Esophagus muscularis mucosa (tissue), 4 donors: ENCODE data around the gene PELI2. TPM values are rescaled to one million over a fixed set of nuclear protein-coding genes. Genes with fewer than 3 reads are reported as not detected.

Experiments
- DNase-seq: peaks from one replicate; pipeline ENCODE4 v3.0.0-alpha.2; 2017; ENCODE audit errors: extremely low spot score
- H3K27ac ChIP-seq, 4 donors: fragments of 200-600 bp; sonication (generic); replicated peaks in 1 of 4; 1 replicate in 3 of 4; 2 replicates in 1 of 4; pipeline ENCODE4 v1.5.1; 2016 to 2019; ENCODE audit warnings: mild to moderate bottlenecking in 1 of 4
- H3K27me3 ChIP-seq, 4 donors: fragments of 200-600 bp; sonication (generic); one replicate each; pipeline versions ENCODE4 v1.5.1 to v1.6.0; 2016 to 2019
- H3K36me3 ChIP-seq, 4 donors: fragments of 200-600 bp; sonication (generic); one replicate each; pipeline ENCODE4 v1.5.1; 2016 to 2019
- H3K4me1 ChIP-seq, 4 donors: fragments of 200-600 bp; sonication (generic); one replicate each; pipeline ENCODE4 v1.5.1; 2016 to 2019
- H3K4me3 ChIP-seq, 4 donors: fragments of 200-600 bp; sonication (generic); 1 replicate in 2 of 4; 2 replicates in 2 of 4; pipeline ENCODE4 v1.5.1; 2016 to 2019; ENCODE audit warnings: mild to moderate bottlenecking in 4 of 4, moderate library complexity in 1 of 4
- H3K9me3 ChIP-seq, 4 donors: fragments of 200-600 bp; sonication (generic); 1 replicate in 3 of 4; 2 replicates in 1 of 4; pipeline ENCODE4 v1.5.1; 2016 to 2019
- EP300 ChIP-seq: sonication (generic); formaldehyde crosslinking; IDR thresholded peaks from one replicate; pipeline ENCODE4 v1.6.1; 2017; ENCODE audit warnings: antibody characterized with exemption
- POLR2A ChIP-seq: fragments of 450-650 bp; IDR thresholded peaks from one replicate; pipeline ENCODE4 v1.6.1; 2017; ENCODE audit warnings: antibody characterized with exemption, moderate library complexity, mild to moderate bottlenecking, low read depth
- POLR2AphosphoS5 ChIP-seq, 2 donors: sonication (generic); formaldehyde crosslinking; IDR thresholded peaks; one replicate each; pipeline ENCODE4 v1.6.1; 2017; ENCODE audit warnings: antibody characterized with exemption in 2 of 2
- WGBS: methylation state at CpG from one replicate; pipeline ENCODE4 v1.1.5; 2018; 5-methylcytosine and 5-hydroxymethylcytosine counted together
- intact Hi-C: fragments of 100-400 bp; cut with DNase I; formaldehyde crosslinking; loops from one replicate; pipeline ENCODE4 v1.15.1; 2023
- total RNA-seq, 4 donors: library from RNA; depleted of rRNA; stranded (reverse); fragments of >200 nt; gene quantifications; one replicate each; pipeline versions ENCODE4 v1.1.0 to v1.2.1, GENCODE V29; 2016
- TF ChIP-seq, protein P1 (sequence below), 3 experiments: fragments of 200-600 bp in 2 of 3; fragments of 450-650 bp in 1 of 3; sonication (generic) in 2 of 3; IDR thresholded peaks; one replicate each; pipeline ENCODE4 v1.5.1; 2017 to 2019; ENCODE audit warnings: antibody characterized with exemption in 3 of 3, mild to moderate bottlenecking in 2 of 3, moderate library complexity in 1 of 3

PELI2 gene
- total RNA-seq, 4 donors from 2014 or later: 10.6 to 16.3 (median 14.1) TPM

DNA sequence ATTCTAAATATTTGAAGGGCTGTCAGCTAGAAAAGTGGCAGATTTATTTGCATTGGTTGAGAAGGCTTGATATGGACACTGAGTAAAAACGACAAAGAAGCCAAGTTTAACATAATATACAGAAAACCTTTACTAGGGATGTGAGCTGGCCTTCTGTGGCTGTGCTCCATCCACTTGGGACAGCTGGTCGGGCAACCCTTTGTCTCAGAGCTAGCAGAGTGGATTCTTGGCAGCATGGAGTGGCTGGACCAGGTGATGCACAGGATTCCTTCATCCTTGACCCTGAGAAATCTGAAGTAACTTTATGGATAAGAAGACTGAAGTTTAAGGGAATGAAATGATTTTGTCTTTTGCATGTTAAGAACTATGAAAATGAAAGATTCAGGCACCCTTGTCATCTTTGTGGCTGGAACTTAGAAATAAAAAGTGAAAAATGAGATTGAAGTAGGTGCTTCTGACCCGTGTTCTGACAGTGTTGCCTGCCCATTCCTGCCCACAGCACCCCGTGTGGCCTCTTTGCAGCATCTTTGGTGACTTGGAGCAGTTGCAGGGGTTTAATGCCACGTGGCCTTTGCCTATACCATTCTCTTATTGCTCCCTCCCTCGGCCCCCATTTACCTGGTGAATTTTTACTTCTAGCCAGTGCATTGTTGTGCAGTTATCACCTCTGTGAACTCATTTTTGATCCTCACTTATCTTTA, 32.6 kb downstream of the PELI2 start:
- DNase-seq: no peak
- H3K4me3 ChIP-seq: no peak overlapping the region
- H3K27ac ChIP-seq: no peak overlapping the region
- TF ChIP-seq EP300: no peak
- no peak for TF ChIP-seq POLR2AphosphoS5 (IDR thresholded peaks at IDR 0.05)
- TF ChIP-seq, protein P1, sequence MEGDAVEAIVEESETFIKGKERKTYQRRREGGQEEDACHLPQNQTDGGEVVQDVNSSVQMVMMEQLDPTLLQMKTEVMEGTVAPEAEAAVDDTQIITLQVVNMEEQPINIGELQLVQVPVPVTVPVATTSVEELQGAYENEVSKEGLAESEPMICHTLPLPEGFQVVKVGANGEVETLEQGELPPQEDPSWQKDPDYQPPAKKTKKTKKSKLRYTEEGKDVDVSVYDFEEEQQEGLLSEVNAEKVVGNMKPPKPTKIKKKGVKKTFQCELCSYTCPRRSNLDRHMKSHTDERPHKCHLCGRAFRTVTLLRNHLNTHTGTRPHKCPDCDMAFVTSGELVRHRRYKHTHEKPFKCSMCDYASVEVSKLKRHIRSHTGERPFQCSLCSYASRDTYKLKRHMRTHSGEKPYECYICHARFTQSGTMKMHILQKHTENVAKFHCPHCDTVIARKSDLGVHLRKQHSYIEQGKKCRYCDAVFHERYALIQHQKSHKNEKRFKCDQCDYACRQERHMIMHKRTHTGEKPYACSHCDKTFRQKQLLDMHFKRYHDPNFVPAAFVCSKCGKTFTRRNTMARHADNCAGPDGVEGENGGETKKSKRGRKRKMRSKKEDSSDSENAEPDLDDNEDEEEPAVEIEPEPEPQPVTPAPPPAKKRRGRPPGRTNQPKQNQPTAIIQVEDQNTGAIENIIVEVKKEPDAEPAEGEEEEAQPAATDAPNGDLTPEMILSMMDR (IDR thresholded peaks at IDR 0.05): no peak
- no peak for TF ChIP-seq POLR2A
- 64% methylated on average over 6 of the region's 6 CpGs for WGBS
- intact Hi-C loops: no loop called here
- H3K27me3 ChIP-seq: no peaks in the 10 kb centered on the region
- H3K9me3 ChIP-seq: no peaks in the 10 kb centered on the region
- H3K4me1 ChIP-seq: peaks cover 7 to 53% (median 45%) of the 10 kb centered on the region in 4 donors
- no peaks in the 10 kb centered on the region for H3K36me3 ChIP-seq

DNA sequence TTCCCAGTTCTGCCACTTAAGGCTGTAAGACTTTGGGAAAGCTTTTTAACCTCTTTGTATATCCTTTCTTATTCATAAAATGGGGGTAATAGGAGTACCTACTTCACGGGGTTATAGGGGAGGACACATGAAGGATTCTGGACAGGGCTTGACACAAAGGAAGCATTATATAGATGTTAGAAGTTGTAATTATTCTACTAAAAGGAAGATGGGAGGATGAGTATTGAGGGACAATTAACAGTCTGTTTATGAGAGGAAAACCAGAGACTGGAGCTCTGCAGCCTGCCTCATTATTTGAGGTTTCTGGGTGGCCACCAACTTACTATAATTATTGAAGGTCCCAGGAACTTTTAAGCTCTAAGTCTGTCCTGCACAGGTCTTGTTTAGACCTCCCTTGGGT, 34.0 kb downstream of the PELI2 start:
- no peak overlapping the region for H3K27ac ChIP-seq
- H3K4me1 ChIP-seq: peaks cover 7 to 46% (median 45%) of the 10 kb centered on the region in 4 donors

DNA sequence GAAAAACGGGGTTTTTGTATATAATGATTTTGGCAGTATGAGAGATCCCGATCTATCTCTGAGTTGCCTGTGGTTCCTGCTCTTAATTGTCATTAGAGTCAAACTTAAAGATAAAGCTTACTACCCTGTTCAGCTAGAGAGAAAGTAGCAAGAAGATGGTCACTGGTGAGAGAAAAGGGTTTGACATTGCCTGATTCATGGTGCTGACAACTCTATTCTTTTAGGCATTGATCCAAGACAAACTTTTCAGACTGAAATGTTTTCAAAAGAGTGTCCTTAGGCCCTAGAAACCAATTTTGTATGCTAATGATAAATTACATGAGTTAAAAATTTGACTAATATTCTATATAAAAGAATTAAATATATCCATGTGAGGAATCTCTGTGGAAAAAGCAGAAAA, 35.1 kb downstream of the PELI2 start:
- TF ChIP-seq EP300: no peak
- TF ChIP-seq, protein P1 (IDR thresholded peaks at IDR 0.05): no peak
- TF ChIP-seq POLR2AphosphoS5 (IDR thresholded peaks at IDR 0.05): no peak
- TF ChIP-seq POLR2A: no peak
- intact Hi-C loops: no loop called here
- DNase-seq: no peak
- Histone ChIP-seq H3K4me3 (no peak overlapping the region), H3K36me3 (no peaks in the 10 kb centered on the region), H3K4me1 (peaks cover 6 to 44% (median 37%) of the 10 kb centered on the region in 4 donors), H3K9me3 (no peaks in the 10 kb centered on the region), H3K27me3 (no peaks in the 10 kb centered on the region), H3K27ac (no peak overlapping the region)
- WGBS: 84% methylated on average over 2 of the region's 2 CpGs

More for the DNA sequence above, 34.0 kb downstream of the PELI2 start:
- WGBS: 90% methylated on average over 1 of the region's 1 CpG
- intact Hi-C loops: no loop called here
- DNase-seq: no peak
- Histone ChIP-seq H3K27me3 (no peaks in the 10 kb centered on the region), H3K9me3 (no peaks in the 10 kb centered on the region), H3K4me3 (no peak overlapping the region), H3K36me3 (no peaks in the 10 kb centered on the region)
- TF ChIP-seq, protein P1 (IDR thresholded peaks at IDR 0.05): no peak
- no peak for TF ChIP-seq POLR2A
- no peak for TF ChIP-seq EP300
- no peak for TF ChIP-seq POLR2AphosphoS5 (IDR thresholded peaks at IDR 0.05)

DNA sequence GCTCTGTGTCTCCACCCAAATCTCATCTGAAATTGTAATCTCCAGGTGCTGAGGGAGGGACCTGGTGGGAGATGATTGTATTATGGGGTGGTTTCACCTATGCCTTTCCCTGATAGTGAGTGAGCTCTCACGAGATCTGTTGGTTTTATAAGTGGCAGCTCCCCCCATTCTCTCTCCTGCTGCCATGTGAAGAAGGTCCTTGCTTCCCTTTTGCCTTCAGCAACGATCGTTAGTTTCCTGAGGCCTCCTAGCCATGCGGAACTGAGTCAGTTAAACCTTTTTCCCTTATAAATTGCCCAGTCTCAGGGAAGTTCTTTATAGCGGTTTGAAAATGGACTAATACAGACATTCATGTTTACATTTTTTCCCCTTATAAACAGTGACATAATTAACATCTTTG, 36.1 kb downstream of the PELI2 start:
- intact Hi-C loops: no loop called here
- no peaks in the 10 kb centered on the region for H3K36me3 ChIP-seq
- no peak overlapping the region for H3K4me3 ChIP-seq
- H3K27ac ChIP-seq: no peak overlapping the region
- DNase-seq: no peak
- H3K9me3 ChIP-seq: no peaks in the 10 kb centered on the region
- TF ChIP-seq POLR2AphosphoS5 (IDR thresholded peaks at IDR 0.05): no peak
- no peak for TF ChIP-seq EP300
- TF ChIP-seq POLR2A: no peak
- TF ChIP-seq, protein P1 (IDR thresholded peaks at IDR 0.05): no peak
- H3K27me3 ChIP-seq: no peaks in the 10 kb centered on the region
- H3K4me1 ChIP-seq: peaks cover 0 to 35% (median 26%) of the 10 kb centered on the region in 4 donors
- WGBS: 92% methylated on average over 5 of the region's 5 CpGs

DNA sequence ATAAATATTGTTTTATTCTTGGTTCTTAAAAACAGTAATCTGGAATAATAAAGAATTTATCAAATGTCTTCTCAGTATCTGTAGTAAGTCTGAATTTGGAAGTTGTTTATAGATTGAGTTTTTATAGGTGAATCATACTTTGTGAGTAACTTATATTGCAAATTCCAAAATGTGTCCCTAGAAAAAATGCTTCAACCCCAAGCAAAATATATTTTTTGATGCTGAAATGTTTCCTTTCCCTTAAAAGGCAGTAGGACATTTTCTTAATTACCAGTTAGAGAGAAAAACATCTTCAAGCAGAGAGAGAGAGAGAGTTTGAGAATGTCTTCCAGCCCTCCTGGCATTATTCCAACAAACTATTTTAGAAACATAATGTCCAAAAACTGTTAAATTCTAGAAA, 37.9 kb downstream of the PELI2 start:
- Histone ChIP-seq H3K36me3 (no peaks in the 10 kb centered on the region), H3K4me3 (no peak overlapping the region), H3K27ac (no peak overlapping the region), H3K9me3 (no peaks in the 10 kb centered on the region), H3K27me3 (no peaks in the 10 kb centered on the region), H3K4me1 (peaks cover 0 to 24% (median 13%) of the 10 kb centered on the region in 4 donors)
- intact Hi-C loops: no loop called here
- TF ChIP-seq POLR2AphosphoS5 (IDR thresholded peaks at IDR 0.05) (no peak), EP300 (no peak), POLR2A (no peak)
- TF ChIP-seq, protein P1 (IDR thresholded peaks at IDR 0.05): no peak
- DNase-seq: no peak
